Osteocyte (in vitro differentiated cells): ENCODE results near the gene ADGRA1. TPM values are rescaled to one million over a fixed set of nuclear protein-coding genes. Genes with fewer than 3 reads are reported as not detected.

Experiments used
- DNase-seq: peaks from one replicate; pipeline ENCODE4 v3.0.0; 2021; ENCODE audit warnings: mixed read lengths; ENCODE audit not compliant: unreplicated experiment; ENCODE audit errors: extremely low spot score
- H3K27ac Mint-ChIP-seq: one replicate; pipeline ENCODE4 v1.8.0; 2021; ENCODE audit warnings: mild to moderate bottlenecking, mixed read lengths; ENCODE audit not compliant: unreplicated experiment
- H3K27me3 Mint-ChIP-seq: one replicate; pipeline ENCODE4 v1.8.0; 2021; ENCODE audit warnings: mixed read lengths; ENCODE audit not compliant: unreplicated experiment
- H3K36me3 Mint-ChIP-seq: one replicate; pipeline ENCODE4 v1.8.0; 2021; ENCODE audit warnings: mixed read lengths; ENCODE audit not compliant: unreplicated experiment
- H3K4me1 Mint-ChIP-seq: one replicate; pipeline ENCODE4 v1.8.0; 2021; ENCODE audit warnings: mixed read lengths; ENCODE audit not compliant: unreplicated experiment
- H3K4me3 Mint-ChIP-seq: one replicate; pipeline ENCODE4 v1.8.0; 2021; ENCODE audit warnings: mild to moderate bottlenecking, moderate library complexity, mixed read lengths; ENCODE audit not compliant: unreplicated experiment
- H3K9me3 Mint-ChIP-seq: one replicate; pipeline ENCODE4 v1.8.0; 2021; ENCODE audit warnings: mixed read lengths; ENCODE audit not compliant: unreplicated experiment
- CTCF ChIP-seq: fragments of 200-600 bp; sonication (generic); IDR thresholded peaks from 2 replicates; pipeline ENCODE4 v1.5.0; 2021; ENCODE audit warnings: antibody characterized with exemption, mild to moderate bottlenecking, moderate library complexity
- total RNA-seq: library from RNA; stranded (reverse); gene quantifications from 2 replicates; pipeline ENCODE4 v1.2.1, GENCODE V29; 2021

The ADGRA1 gene
- total RNA-seq, 1 donor from 2014 or later = not detected

- H3K4me1 Mint-ChIP-seq = no peaks in the 10 kb centered on the region
- no peaks in the 10 kb centered on the region for H3K27me3 Mint-ChIP-seq
- H3K9me3 Mint-ChIP-seq = peaks cover 8% of the 10 kb centered on the region
- TF ChIP-seq CTCF = no peak
- H3K4me3 Mint-ChIP-seq = no peak overlapping the region
- no peaks in the 10 kb centered on the region for H3K36me3 Mint-ChIP-seq
- no peak for DNase-seq
- H3K27ac Mint-ChIP-seq = no peak overlapping the region
Measured at GRCh38 chr10:133177380-133178157, 89.8 kb downstream of the ADGRA1 start.

- Mint-ChIP-seq H3K27ac (no peak overlapping the region), H3K4me1 (no peaks in the 10 kb centered on the region), H3K36me3 (no peaks in the 10 kb centered on the region)
Measured at GRCh38 chr10:133178357-133179127, 90.8 kb downstream of the ADGRA1 start.

GRCh38 chr10:133179128-133179520 is 91.4 kb downstream of the ADGRA1 start:
- no peaks in the 10 kb centered on the region for H3K4me1 Mint-ChIP-seq
- H3K9me3 Mint-ChIP-seq = peaks cover 8% of the 10 kb centered on the region
- H3K36me3 Mint-ChIP-seq = no peaks in the 10 kb centered on the region
- no peaks in the 10 kb centered on the region for H3K27me3 Mint-ChIP-seq
- H3K27ac Mint-ChIP-seq = no peak overlapping the region
- no peak for TF ChIP-seq CTCF
- H3K4me3 Mint-ChIP-seq = no peak overlapping the region
- DNase-seq = no peak

More at GRCh38 chr10:133178357-133179127, 90.8 kb downstream of the ADGRA1 start:
- DNase-seq = no peak
- Mint-ChIP-seq H3K4me3 (no peak overlapping the region), H3K27me3 (no peaks in the 10 kb centered on the region), H3K9me3 (peaks cover 8% of the 10 kb centered on the region)
- TF ChIP-seq CTCF = no peak

GRCh38 chr10:133179651-133180050 is 91.9 kb downstream of the ADGRA1 start:
- H3K4me1 Mint-ChIP-seq = no peaks in the 10 kb centered on the region
- no peaks in the 10 kb centered on the region for H3K36me3 Mint-ChIP-seq
- H3K4me3 Mint-ChIP-seq = no peak overlapping the region
- no peak for TF ChIP-seq CTCF
- peaks cover 8% of the 10 kb centered on the region for H3K9me3 Mint-ChIP-seq
- H3K27me3 Mint-ChIP-seq = no peaks in the 10 kb centered on the region
- no peak overlapping the region for H3K27ac Mint-ChIP-seq
- DNase-seq = no peak
